ENCODE measurements around the gene FHAD1. TPM values are rescaled to one million over a fixed set of nuclear protein-coding genes. Genes with fewer than 3 reads are reported as not detected.

The FHAD1 gene
- total RNA-seq, 1 donor from 2014 or later: 1.3 TPM

DNA sequence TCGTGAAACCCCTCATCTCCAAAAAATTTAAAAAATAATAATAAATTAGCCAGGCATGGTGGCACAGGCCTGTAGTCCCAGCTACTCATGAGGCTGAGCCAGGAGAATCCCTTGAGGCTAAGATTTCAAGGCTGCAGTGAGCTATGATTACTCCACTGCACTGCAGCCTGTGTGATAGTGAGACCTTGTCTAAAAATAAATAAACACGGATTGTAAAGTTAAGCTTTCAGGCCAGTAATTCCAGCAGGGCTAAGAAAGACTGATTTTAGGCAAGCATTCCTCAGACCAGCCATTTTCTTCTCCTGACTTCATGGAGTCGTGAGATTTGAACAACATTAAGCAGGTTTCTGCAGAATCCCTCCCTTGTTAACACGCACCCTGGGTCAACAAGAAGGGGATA, 85.5 kb downstream of the FHAD1 start:
- Mint-ChIP-seq H3K9me3 (no peaks in the 10 kb centered on the region), H3K4me3 (no peak overlapping the region), H3K27ac (no peak overlapping the region), H3K36me3 (no peaks in the 10 kb centered on the region), H3K4me1 (peaks cover 17% of the 10 kb centered on the region), H3K27me3 (ENCODE audit: low read depth) (peaks cover 35% of the 10 kb centered on the region)
- TF ChIP-seq, protein P1, sequence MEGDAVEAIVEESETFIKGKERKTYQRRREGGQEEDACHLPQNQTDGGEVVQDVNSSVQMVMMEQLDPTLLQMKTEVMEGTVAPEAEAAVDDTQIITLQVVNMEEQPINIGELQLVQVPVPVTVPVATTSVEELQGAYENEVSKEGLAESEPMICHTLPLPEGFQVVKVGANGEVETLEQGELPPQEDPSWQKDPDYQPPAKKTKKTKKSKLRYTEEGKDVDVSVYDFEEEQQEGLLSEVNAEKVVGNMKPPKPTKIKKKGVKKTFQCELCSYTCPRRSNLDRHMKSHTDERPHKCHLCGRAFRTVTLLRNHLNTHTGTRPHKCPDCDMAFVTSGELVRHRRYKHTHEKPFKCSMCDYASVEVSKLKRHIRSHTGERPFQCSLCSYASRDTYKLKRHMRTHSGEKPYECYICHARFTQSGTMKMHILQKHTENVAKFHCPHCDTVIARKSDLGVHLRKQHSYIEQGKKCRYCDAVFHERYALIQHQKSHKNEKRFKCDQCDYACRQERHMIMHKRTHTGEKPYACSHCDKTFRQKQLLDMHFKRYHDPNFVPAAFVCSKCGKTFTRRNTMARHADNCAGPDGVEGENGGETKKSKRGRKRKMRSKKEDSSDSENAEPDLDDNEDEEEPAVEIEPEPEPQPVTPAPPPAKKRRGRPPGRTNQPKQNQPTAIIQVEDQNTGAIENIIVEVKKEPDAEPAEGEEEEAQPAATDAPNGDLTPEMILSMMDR (IDR thresholded peaks at IDR 0.05; ENCODE audit: unreplicated experiment): no peak
- DNase-seq (ENCODE audit: low spot score in 2 of 2, unreplicated experiment in 2 of 2): no peak

DNA sequence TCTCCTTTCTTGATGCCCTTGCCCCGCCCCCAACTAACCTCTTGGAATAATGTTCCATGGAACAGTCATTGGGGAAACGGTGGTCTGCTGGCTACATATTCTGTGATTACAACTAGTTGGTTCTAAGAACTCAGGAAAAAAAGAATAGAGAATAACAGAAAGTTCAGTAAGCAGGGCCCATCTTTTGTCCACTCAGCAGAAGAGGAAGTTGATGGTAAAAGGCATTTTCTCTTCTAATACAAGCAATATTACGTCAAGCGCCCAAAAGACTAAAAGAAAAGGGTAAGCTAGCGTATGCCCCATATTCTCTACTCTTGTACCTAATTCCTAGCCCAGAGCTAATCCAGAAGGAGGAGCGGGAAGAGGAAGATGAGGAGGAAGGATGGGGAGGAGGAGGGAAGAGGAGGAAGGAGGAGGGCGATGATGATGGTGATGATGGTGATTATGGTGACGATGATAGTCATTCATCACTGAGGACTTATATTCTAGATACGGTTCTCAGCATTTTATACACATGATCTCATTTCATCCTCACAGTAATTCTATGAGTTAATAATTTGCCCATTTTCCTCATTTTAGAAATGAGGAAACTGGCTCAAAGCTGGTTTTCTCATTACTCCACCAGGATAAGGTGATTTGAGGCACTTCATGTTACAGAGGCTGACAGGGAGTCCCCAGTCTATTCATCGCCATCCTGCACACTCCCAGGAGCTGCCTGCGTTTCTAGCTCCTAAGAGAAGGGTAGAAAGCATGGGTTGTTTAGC, 86.1 kb downstream of the FHAD1 start:
- TF ChIP-seq, protein P1 (IDR thresholded peaks at IDR 0.05; ENCODE audit: unreplicated experiment): no peak
- peaks cover 1% of the 10 kb centered on the region for H3K9me3 Mint-ChIP-seq
- no peak overlapping the region for H3K27ac Mint-ChIP-seq
- H3K4me3 Mint-ChIP-seq: no peak overlapping the region
- DNase-seq (ENCODE audit: low spot score in 2 of 2, unreplicated experiment in 2 of 2): no peak
- H3K27me3 Mint-ChIP-seq (ENCODE audit: low read depth): peaks cover 37% of the 10 kb centered on the region
- H3K4me1 Mint-ChIP-seq: peaks cover 17% of the 10 kb centered on the region
- no peaks in the 10 kb centered on the region for H3K36me3 Mint-ChIP-seq

DNA sequence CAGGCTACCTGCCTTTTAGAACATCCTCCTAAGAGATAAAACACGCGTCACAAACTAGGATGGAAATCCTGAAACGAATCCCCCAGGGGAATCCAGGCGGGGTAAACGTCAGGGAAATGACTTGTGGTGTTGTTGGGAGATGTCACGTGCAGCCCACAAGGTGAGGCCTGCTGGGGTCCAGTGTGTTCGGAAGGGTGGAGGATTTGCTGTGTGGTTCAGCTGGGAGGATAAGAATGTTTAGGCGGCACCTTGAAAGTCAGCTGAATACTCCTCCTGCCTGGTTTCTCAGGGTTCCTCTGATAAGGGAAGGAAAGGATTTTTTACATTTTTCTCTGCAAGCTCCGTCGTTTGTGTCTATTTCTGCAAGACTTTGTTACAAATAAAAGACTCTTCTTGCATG, 88.0 kb downstream of the FHAD1 start:
- Mint-ChIP-seq H3K27me3 (ENCODE audit: low read depth) (peaks cover 35% of the 10 kb centered on the region), H3K9me3 (peaks cover 7% of the 10 kb centered on the region), H3K27ac (peak overlapping the region; percentile 57), H3K4me3 (no peak overlapping the region), H3K36me3 (no peaks in the 10 kb centered on the region), H3K4me1 (peaks cover 9% of the 10 kb centered on the region)
- DNase-seq (ENCODE audit: low spot score in 2 of 2, unreplicated experiment in 2 of 2): no peak
- TF ChIP-seq, protein P1 (IDR thresholded peaks at IDR 0.05; ENCODE audit: unreplicated experiment): no peak

DNA sequence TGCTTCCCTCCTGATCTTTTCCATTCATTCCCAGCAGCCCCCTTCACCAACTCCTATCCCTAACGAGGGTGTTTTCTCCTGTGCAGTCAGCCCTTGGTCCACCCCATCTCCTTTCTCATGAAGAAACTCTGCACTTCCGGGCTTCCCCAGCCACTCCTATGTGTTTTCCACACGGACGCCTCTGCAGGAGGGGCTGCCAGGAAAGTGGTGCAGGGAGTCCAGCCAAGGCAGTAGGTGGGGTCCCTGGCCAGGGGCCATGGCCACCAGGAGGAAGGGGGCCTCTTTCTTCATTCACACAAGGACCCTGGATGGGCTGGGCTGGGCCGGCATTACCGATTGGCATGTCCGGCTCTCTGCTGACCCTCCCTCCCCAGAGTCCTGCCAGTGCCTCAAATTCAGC, 89.8 kb downstream of the FHAD1 start:
- H3K27me3 Mint-ChIP-seq (ENCODE audit: low read depth): peaks cover 23% of the 10 kb centered on the region
- TF ChIP-seq, protein P1 (IDR thresholded peaks at IDR 0.05; ENCODE audit: unreplicated experiment): no peak
- no peak overlapping the region for H3K4me3 Mint-ChIP-seq
- H3K27ac Mint-ChIP-seq: no peak overlapping the region
- no peaks in the 10 kb centered on the region for H3K36me3 Mint-ChIP-seq
- peaks cover 7% of the 10 kb centered on the region for H3K9me3 Mint-ChIP-seq
- no peak for DNase-seq (ENCODE audit: low spot score in 2 of 2, unreplicated experiment in 2 of 2)
- peaks cover 9% of the 10 kb centered on the region for H3K4me1 Mint-ChIP-seq

DNA sequence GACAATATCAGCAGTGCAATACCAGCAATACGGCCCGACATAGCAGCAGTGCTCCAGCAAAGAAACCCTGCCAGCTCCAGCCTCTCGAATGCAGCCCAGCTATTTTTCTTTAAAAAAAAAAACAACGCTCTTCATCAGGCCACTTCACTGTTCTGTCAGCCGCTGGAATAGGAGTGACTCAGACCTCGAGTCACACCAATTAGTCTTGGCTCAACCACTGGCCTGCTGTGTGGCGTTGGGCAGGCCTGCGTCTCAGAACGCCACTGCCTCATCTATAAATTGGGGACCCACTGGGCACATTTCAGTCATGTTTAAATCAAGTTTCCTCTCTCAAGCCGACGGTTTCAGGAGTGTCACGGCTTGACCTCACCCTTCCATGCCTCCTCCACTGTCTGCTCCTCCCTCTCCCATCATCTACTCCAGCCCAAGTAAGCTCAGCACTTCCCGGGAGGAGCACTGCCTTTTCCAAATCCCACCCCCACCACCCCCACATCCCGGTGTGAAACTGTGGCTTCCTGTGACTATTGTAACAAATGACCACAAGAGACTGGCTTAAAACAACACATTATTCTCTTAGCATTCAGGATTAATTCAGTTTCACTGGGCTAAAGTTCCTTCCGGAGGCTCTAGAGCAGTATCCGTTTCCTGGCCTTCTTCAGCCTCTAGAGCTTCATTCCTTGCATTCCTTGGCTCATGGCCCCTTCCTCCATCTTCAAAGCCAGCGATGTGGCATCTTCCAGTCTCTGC, 90.8 kb downstream of the FHAD1 start:
- DNase-seq (ENCODE audit: low spot score in 2 of 2, unreplicated experiment in 2 of 2): no peak
- H3K36me3 Mint-ChIP-seq: no peaks in the 10 kb centered on the region

More for the DNA sequence above, 90.8 kb downstream of the FHAD1 start:
- Mint-ChIP-seq H3K9me3 (peaks cover 7% of the 10 kb centered on the region), H3K4me3 (no peak overlapping the region), H3K27ac (no peak overlapping the region), H3K27me3 (ENCODE audit: low read depth) (peaks cover 18% of the 10 kb centered on the region), H3K4me1 (peaks cover 10% of the 10 kb centered on the region)
- TF ChIP-seq, protein P1 (IDR thresholded peaks at IDR 0.05; ENCODE audit: unreplicated experiment): no peak
